WTC11 (cell line): ENCODE results near the gene FNDC3B. TPM values are rescaled to one million over a fixed set of nuclear protein-coding genes. Genes with fewer than 3 reads are reported as not detected.

ENCODE experiments used
- ATAC-seq: fragments of 200-7000 bp; cut with Tn5 transposase; 2 replicates; pipeline ENCODE4 v1.10.0; 2021; ENCODE audit warnings: mild to moderate bottlenecking, moderate library complexity
- CTCF ChIA-PET: fragments of 300-600 bp; sonication (Branson Sonifier 250); formaldehyde crosslinking; loops from one replicate; lab custom pipeline; 2021; ENCODE audit warnings: antibody characterized with exemption; lab: Charles Lee
- POLR2A ChIA-PET: fragments of 350-600 bp; sonication (Branson Sonifier 250); formaldehyde crosslinking; loops from one replicate; lab custom pipeline; 2021; ENCODE audit warnings: antibody characterized with exemption; lab: Charles Lee
- DNase-seq: peaks from one replicate; pipeline ENCODE4 v3.0.0; 2021; ENCODE audit warnings: low spot score
- H3K27ac Mint-ChIP-seq: 2 replicates; pipeline ENCODE4 v1.8.0; 2021; ENCODE audit warnings: mixed read lengths
- H3K27me3 Mint-ChIP-seq: 2 replicates; pipeline ENCODE4 v1.8.0; 2021; ENCODE audit warnings: low read depth, mild to moderate bottlenecking, moderate library complexity, mixed read lengths
- H3K36me3 Mint-ChIP-seq: 2 replicates; pipeline ENCODE4 v1.8.0; 2021; ENCODE audit warnings: mixed read lengths
- H3K4me1 Mint-ChIP-seq: 2 replicates; pipeline ENCODE4 v1.8.0; 2022; ENCODE audit warnings: mixed read lengths
- H3K4me3 Mint-ChIP-seq: 2 replicates; pipeline ENCODE4 v1.8.0; 2021; ENCODE audit warnings: mild to moderate bottlenecking, moderate library complexity, mixed read lengths
- H3K9me3 Mint-ChIP-seq: 2 replicates; pipeline ENCODE4 v1.8.0; 2021; ENCODE audit warnings: mixed read lengths
- ATF1 ChIP-seq: sonication (generic); formaldehyde crosslinking; IDR thresholded peaks from 2 replicates; pipeline ENCODE4 v1.8.1; 2023; ENCODE audit warnings: mild to moderate bottlenecking, moderate library complexity, missing genetic modification reagents
- CTCF ChIP-seq: fragments of 200-600 bp; IDR thresholded peaks from 2 replicates; pipeline ENCODE4 v1.8.0; 2022; ENCODE audit warnings: antibody characterized with exemption
- E2F1 ChIP-seq: sonication (generic); formaldehyde crosslinking; IDR thresholded peaks from 2 replicates; pipeline ENCODE4 v1.8.0; 2022; ENCODE audit warnings: mild to moderate bottlenecking, missing genetic modification reagents
- E2F5 ChIP-seq: sonication (generic); formaldehyde crosslinking; IDR thresholded peaks from 2 replicates; pipeline ENCODE4 v1.8.1; 2022; ENCODE audit warnings: mild to moderate bottlenecking, moderate library complexity, missing genetic modification reagents
- EMX1 ChIP-seq: fragments of 250-450 bp; sonication (Bioruptor Pico); IDR thresholded peaks from 2 replicates; pipeline ENCODE4 v1.8.0; 2021; ENCODE audit warnings: mild to moderate bottlenecking
- ESRRA ChIP-seq: sonication (generic); formaldehyde crosslinking; IDR thresholded peaks from 2 replicates; pipeline ENCODE4 v1.8.1; 2022; ENCODE audit warnings: mild to moderate bottlenecking, missing genetic modification reagents, borderline replicate concordance
- FOXP1 ChIP-seq: sonication (generic); formaldehyde crosslinking; IDR thresholded peaks from 2 replicates; pipeline ENCODE4 v1.8.0; 2022; ENCODE audit warnings: missing genetic modification reagents, mild to moderate bottlenecking, moderate library complexity, borderline replicate concordance
- IRF1 ChIP-seq: sonication (generic); formaldehyde crosslinking; IDR thresholded peaks from 2 replicates; pipeline ENCODE4 v1.8.0; 2023; ENCODE audit warnings: missing genetic modification reagents
- JUN ChIP-seq: sonication (generic); formaldehyde crosslinking; IDR thresholded peaks from 2 replicates; pipeline ENCODE4 v1.8.0; 2023; ENCODE audit warnings: mild to moderate bottlenecking, missing genetic modification reagents
- MXD4 ChIP-seq: fragments of 250-450 bp; sonication (Bioruptor Pico); IDR thresholded peaks from 2 replicates; pipeline ENCODE4 v1.8.0; 2021; ENCODE audit warnings: mild to moderate bottlenecking, moderate library complexity, borderline replicate concordance
- NR2C2 ChIP-seq: sonication (generic); formaldehyde crosslinking; IDR thresholded peaks from 2 replicates; pipeline ENCODE4 v1.8.0; 2022; ENCODE audit warnings: mild to moderate bottlenecking, missing genetic modification reagents
- NR3C1 ChIP-seq: sonication (generic); formaldehyde crosslinking; conservative IDR thresholded peaks from 2 replicates; pipeline ENCODE4 v1.8.1; 2023; ENCODE audit warnings: low read depth, mild to moderate bottlenecking, missing genetic modification reagents
- SMAD3 ChIP-seq: sonication (generic); formaldehyde crosslinking; IDR thresholded peaks from 2 replicates; pipeline ENCODE4 v1.8.0; 2022; ENCODE audit warnings: missing genetic modification reagents, mild to moderate bottlenecking, borderline replicate concordance
- SMAD4 ChIP-seq: sonication (generic); formaldehyde crosslinking; IDR thresholded peaks from 2 replicates; pipeline ENCODE4 v1.8.0; 2022; ENCODE audit warnings: mild to moderate bottlenecking, missing genetic modification reagents
- SP1 ChIP-seq: sonication (generic); formaldehyde crosslinking; conservative IDR thresholded peaks from 2 replicates; pipeline ENCODE4 v1.8.1; 2022; ENCODE audit warnings: missing genetic modification reagents
- ZBTB21 ChIP-seq: sonication (generic); formaldehyde crosslinking; IDR thresholded peaks from 2 replicates; pipeline ENCODE4 v1.8.1; 2023; ENCODE audit warnings: mild to moderate bottlenecking, missing genetic modification reagents, borderline replicate concordance
- ZSCAN18 ChIP-seq: fragments of 250-450 bp; sonication (Bioruptor Pico); IDR thresholded peaks from 2 replicates; pipeline ENCODE4 v2.1.2; 2022; ENCODE audit warnings: mild to moderate bottlenecking, moderate library complexity
- total RNA-seq: library from RNA; stranded (reverse); gene quantifications from 3 replicates; pipeline ENCODE4 v1.2.3, GENCODE V29; 2021
- TF ChIP-seq, protein P1 (sequence below): sonication (generic); formaldehyde crosslinking; IDR thresholded peaks from 2 replicates; pipeline ENCODE4 v1.8.1; 2023; ENCODE audit warnings: mild to moderate bottlenecking, missing genetic modification reagents
- TF ChIP-seq, protein P2 (sequence below): sonication (generic); formaldehyde crosslinking; IDR thresholded peaks from 2 replicates; pipeline ENCODE4 v1.8.1; 2023; ENCODE audit warnings: mild to moderate bottlenecking, missing genetic modification reagents, moderate library complexity

FNDC3B gene
- total RNA-seq, 1 experiment from 2014 or later: 42.8 TPM

DNA sequence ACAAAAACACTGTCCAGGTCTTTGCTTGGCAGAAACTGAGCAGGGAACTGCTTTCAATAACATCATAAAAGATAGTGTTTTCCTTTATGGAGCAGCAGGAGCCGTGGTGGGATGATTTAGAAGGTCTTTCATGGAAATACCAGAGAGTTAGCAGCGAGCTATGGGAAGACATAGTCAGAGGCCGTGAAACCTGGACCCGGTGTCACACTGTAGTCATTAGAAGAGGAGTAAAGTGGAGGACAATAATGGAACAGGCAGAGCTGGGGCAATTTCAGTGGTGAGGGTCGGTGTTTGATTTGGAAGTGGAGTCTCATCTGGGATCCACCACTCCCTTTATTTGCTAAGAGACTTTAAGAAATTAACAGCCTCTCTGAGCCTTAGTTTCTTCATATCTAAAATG lies 351.4 kb downstream of the FNDC3B start:
- TF ChIP-seq ZBTB21 (CRISPR knock-in tag) (no peak), E2F5 (CRISPR knock-in tag) (no peak), SP1 (CRISPR knock-in tag) (no peak), MXD4 (no peak), SMAD4 (CRISPR knock-in tag) (no peak), JUN (CRISPR knock-in tag) (no peak)
- TF ChIP-seq, protein P1, sequence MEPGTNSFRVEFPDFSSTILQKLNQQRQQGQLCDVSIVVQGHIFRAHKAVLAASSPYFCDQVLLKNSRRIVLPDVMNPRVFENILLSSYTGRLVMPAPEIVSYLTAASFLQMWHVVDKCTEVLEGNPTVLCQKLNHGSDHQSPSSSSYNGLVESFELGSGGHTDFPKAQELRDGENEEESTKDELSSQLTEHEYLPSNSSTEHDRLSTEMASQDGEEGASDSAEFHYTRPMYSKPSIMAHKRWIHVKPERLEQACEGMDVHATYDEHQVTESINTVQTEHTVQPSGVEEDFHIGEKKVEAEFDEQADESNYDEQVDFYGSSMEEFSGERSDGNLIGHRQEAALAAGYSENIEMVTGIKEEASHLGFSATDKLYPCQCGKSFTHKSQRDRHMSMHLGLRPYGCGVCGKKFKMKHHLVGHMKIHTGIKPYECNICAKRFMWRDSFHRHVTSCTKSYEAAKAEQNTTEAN (CRISPR knock-in tag): no peak
- CTCF ChIA-PET: interaction anchor here (0.7 kb wide), 1 partner anchor 86 kb away, joined by 3 read pairs; no protein-coding TSS in a partner anchor
- DNase-seq: no peak
- Mint-ChIP-seq H3K4me3 (no peak overlapping the region), H3K4me1 (peaks cover 10% of the 10 kb centered on the region), H3K9me3 (peaks cover 11% of the 10 kb centered on the region), H3K36me3 (peaks cover 12% of the 10 kb centered on the region), H3K27me3 (no peaks in the 10 kb centered on the region), H3K27ac (no peak overlapping the region; the same call in 1 of the 2 replicates)
- POLR2A ChIA-PET: no interaction called here
- ATAC-seq: no peak

DNA sequence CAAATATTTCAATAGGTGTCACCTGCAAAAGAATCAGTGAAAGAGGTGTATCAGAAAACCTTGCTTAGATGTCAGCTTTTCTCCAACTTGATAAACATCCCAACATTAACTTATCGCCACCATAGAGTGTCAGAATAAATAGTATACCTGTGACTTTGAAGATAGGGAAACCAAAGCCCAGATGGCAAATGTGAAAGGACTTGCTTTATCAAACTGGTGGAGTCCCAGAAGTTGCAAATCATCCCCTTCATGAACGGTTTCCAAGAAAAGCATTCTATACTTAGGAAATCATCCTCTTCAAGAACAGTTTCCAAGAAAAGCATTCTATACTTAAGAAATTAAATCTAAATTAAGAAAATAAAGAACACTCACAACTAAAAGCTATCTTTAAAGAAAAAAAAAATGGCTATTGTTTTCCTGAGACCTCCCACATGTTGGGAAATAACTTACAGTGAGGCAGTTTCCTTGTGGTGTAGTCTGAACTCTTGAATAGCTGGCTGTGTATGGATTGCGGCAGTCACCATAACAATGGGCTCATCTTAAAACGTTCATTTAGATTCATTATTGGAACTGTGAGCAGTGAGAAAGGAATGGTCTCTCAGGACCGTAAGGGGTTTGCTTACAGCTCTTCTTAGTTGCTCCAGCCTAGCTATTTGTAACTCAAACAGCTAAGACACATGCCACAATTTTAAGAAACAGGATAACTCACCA lies 352.4 kb downstream of the FNDC3B start:
- no peak for TF ChIP-seq E2F1 (CRISPR knock-in tag)
- no peak for TF ChIP-seq NR2C2 (CRISPR knock-in tag)
- ChIA-PET POLR2A (no interaction called here), CTCF (no interaction called here)
- peaks cover 11% of the 10 kb centered on the region for H3K9me3 Mint-ChIP-seq
- H3K27ac Mint-ChIP-seq: peak overlapping the region; percentile 64; the same call in 1 of the 2 replicates
- DNase-seq: no peak
- no peak overlapping the region for H3K4me3 Mint-ChIP-seq
- peaks cover 12% of the 10 kb centered on the region for H3K36me3 Mint-ChIP-seq
- peaks cover 10% of the 10 kb centered on the region for H3K4me1 Mint-ChIP-seq
- ATAC-seq: no peak
- H3K27me3 Mint-ChIP-seq: no peaks in the 10 kb centered on the region

DNA sequence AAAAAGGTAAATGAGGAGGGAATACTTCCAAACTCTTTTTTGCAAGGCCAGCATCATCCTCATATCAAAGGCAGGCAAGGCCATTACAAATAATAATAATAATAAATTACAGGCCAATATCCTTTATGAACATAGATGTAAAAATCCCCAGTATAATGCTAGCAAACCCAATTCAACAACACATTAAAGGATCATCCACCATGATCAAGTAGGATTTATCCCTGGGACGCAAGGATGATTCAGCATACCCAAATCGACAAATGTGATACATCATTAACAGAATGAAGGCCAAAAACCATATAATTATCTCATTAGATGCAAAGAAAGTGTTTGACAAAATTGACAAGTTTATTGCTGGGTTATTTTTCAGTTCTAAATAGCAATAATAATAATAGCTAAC lies 355.3 kb downstream of the FNDC3B start:
- Mint-ChIP-seq H3K4me1 (peaks cover 10% of the 10 kb centered on the region), H3K9me3 (peaks cover 11% of the 10 kb centered on the region), H3K36me3 (peaks cover 12% of the 10 kb centered on the region), H3K4me3 (no peak overlapping the region), H3K27ac (no peak overlapping the region), H3K27me3 (no peaks in the 10 kb centered on the region)
- ChIA-PET POLR2A (no interaction called here), CTCF (interaction anchor here (1.0 kb wide), 1 partner anchor 67 kb away, joined by 3 read pairs; no protein-coding TSS in a partner anchor)
- ATAC-seq (no peak), DNase-seq (no peak)
- TF ChIP-seq IRF1 (CRISPR knock-in tag) (no peak), ESRRA (CRISPR knock-in tag) (no peak), ZSCAN18 (CRISPR knock-in tag) (no peak), NR3C1 (CRISPR knock-in tag) (no peak), EMX1 (CRISPR knock-in tag) (no peak), NR2C2 (CRISPR knock-in tag) (no peak), CTCF (no peak), FOXP1 (CRISPR knock-in tag) (no peak), E2F1 (CRISPR knock-in tag) (no peak), ATF1 (CRISPR knock-in tag) (no peak), SMAD3 (CRISPR knock-in tag) (no peak)
- TF ChIP-seq, protein P1 (CRISPR knock-in tag): no peak
- TF ChIP-seq, protein P2, sequence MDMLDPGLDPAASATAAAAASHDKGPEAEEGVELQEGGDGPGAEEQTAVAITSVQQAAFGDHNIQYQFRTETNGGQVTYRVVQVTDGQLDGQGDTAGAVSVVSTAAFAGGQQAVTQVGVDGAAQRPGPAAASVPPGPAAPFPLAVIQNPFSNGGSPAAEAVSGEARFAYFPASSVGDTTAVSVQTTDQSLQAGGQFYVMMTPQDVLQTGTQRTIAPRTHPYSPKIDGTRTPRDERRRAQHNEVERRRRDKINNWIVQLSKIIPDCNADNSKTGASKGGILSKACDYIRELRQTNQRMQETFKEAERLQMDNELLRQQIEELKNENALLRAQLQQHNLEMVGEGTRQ (CRISPR knock-in tag): no peak
